ENCODE measurements around the gene ALS2CL.

The ALS2CL gene

GRCh38 chr3:46716461-46717441, 23.3 kb upstream of the ALS2CL start:
- no peak overlapping the region for H3K27ac ChIP-seq
- DNase-seq (ENCODE audit: low read depth, low spot score) = no peak

DNA sequence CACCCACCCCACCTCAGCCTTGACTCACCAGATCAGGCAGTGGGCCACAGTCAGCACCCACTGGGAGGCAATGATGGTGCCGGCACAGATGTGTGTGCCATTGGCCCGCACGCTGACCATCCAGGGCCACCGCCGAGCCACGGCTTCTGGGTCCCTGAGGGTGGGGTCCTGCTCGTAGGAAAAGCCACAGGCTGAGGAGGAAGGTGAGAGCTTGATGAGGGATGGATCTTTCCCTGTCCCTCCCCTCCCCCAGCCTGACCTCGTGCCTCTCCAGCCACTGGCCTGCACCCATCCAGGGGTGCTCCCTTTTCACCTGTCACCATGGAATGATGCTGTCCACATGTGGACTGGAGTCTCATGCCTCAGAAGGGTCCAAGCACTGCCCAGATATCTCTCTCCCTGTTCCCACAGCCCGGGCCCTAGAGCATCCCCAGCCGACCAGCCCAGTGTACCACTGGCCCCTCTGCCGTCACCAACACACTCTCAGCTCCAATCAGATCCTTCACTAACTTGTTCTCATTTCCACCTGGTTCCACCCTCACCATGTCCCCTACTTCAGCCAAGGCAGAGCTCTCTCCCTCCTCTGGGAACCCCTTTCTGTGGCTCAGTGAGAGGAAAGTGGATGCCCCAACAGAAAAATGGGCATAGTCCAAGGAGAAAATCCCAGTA, 22.2 kb upstream of the ALS2CL start:
- no peak overlapping the region for H3K27ac ChIP-seq
- DNase-seq (ENCODE audit: low read depth, low spot score) = no peak

- DNase-seq (ENCODE audit: low read depth, low spot score) = no peak
- H3K27ac ChIP-seq = no peak overlapping the region
Observed at GRCh38 chr3:46714728-46715506, 21.4 kb upstream of the ALS2CL start.

DNA sequence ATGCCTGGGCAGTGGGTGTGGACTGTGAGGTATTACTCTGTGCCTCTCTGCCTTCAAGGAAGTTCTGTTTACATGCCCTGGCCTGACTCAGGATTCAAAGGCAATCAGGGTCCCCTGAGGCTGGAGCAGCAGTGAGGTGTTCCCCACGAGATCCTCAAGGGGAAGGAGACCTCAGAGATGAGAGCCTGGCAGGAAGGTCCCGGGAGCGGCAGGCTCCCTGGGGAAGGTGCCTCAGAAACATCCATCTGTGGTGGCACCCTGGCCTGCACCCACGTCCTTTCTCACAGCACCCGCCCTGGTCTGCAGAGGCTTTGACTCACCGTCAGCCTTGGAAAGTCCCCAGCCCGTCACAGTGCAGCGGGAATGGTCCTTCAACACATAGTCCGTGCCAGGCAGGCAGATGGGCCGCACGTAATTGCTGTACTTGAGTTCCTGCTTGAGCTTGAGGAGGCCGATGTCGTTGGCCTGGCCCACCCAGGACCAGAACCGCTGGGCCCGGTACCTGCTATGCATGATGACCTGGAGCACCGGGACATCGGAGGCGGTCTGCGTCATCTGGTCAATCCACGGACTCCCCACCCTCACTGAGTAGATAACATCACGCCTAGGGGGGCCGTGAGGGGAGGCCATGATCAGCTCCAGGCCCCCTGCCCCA, 20.5 kb upstream of the ALS2CL start:
- no peak overlapping the region for H3K27ac ChIP-seq
- DNase-seq (ENCODE audit: low read depth, low spot score) = no peak

GRCh38 chr3:46713050-46713897, 19.8 kb upstream of the ALS2CL start:
- no peak for DNase-seq (ENCODE audit: low read depth, low spot score)
- H3K27ac ChIP-seq = no peak overlapping the region

- no peak overlapping the region for H3K27ac ChIP-seq
- DNase-seq (ENCODE audit: low read depth, low spot score) = no peak
Observed at GRCh38 chr3:46712191-46713049, 18.9 kb upstream of the ALS2CL start.

DNA sequence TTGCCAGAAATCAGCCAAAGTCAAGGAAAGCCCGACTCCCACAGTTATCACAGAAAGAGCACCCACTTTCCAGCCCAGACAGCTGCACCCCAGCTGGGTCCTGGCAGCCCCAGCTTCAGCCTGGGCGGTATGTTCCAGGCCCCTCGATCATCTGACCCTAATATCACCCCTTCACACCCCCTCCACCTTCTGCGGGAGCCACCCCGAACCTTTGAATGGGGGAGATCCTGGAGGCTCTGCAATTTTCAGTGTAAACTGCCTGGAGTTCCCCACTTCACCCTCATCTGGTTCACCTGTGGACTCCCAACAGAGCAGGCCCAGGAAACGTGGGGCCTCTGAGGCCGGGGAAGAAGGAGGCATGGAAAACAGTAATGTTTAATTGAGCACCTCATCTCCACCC, 18.3 kb upstream of the ALS2CL start:
- H3K27ac ChIP-seq = no peak overlapping the region
- no peak for DNase-seq (ENCODE audit: low read depth, low spot score)

GRCh38 chr3:46711305-46711704, 17.8 kb upstream of the ALS2CL start:
- DNase-seq (ENCODE audit: low read depth, low spot score) = no peak

DNA sequence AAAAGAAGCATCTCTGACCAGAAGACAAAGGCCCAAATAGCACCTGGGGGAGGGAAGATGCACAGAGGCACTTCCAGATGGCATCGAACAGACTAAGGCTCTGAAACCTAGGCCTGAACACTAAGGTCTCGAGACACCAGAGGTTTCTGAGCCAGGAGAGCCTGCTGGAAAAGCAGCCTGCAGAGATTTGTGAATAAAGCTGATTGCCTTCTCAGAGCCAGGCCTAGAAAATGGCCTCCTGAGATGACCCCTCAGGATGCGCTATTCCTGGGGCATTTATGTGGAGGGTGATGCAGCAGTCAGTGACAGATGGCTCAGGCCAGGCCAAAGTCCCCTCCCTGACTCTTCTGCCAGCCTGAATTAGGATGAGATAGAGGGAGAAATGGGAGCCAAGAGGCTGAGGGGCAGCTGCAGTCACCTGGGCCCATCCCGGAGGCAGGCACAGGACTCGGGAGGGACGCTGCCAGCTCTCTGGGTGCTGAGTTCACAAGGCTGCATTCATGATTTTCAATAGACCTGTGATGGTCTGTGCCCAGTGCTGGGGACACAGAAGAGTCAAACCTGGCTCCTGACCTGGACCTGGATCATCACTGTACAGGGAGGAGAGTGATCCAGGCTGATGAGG, 17.3 kb upstream of the ALS2CL start:
- DNase-seq (ENCODE audit: low read depth, low spot score) = no peak
- H3K27ac ChIP-seq = no peak overlapping the region

More at GRCh38 chr3:46711305-46711704, 17.8 kb upstream of the ALS2CL start:
- no peak overlapping the region for H3K27ac ChIP-seq

GRCh38 chr3:46710229-46710628, 16.8 kb upstream of the ALS2CL start:
- DNase-seq (ENCODE audit: low read depth, low spot score) = no peak
- H3K27ac ChIP-seq = no peak overlapping the region

DNA sequence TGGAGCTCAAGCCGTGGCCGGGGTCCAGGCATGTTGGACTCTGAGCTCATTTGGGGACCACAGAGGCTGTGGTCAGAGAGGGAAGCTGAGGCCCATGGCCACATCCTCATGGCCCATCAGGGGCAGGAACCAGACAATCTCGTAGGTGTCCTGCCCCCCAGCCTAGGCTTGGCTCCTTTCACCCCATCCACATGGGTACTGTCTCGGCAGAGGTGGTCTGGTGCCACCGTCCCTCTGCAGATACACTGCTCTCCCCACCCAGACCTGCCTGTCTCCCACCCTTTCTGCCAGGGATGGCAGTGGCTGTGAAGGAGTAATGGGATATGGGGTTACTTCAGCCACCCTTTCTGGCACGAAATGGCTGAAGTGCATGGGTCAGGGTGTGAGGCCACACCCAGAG, 16.2 kb upstream of the ALS2CL start:
- DNase-seq (ENCODE audit: low read depth, low spot score) = no peak
- H3K27ac ChIP-seq = no peak overlapping the region

GRCh38 chr3:46709157-46709654, 15.7 kb upstream of the ALS2CL start:
- no peak for DNase-seq (ENCODE audit: low read depth, low spot score)
- H3K27ac ChIP-seq = no peak overlapping the region

DNA sequence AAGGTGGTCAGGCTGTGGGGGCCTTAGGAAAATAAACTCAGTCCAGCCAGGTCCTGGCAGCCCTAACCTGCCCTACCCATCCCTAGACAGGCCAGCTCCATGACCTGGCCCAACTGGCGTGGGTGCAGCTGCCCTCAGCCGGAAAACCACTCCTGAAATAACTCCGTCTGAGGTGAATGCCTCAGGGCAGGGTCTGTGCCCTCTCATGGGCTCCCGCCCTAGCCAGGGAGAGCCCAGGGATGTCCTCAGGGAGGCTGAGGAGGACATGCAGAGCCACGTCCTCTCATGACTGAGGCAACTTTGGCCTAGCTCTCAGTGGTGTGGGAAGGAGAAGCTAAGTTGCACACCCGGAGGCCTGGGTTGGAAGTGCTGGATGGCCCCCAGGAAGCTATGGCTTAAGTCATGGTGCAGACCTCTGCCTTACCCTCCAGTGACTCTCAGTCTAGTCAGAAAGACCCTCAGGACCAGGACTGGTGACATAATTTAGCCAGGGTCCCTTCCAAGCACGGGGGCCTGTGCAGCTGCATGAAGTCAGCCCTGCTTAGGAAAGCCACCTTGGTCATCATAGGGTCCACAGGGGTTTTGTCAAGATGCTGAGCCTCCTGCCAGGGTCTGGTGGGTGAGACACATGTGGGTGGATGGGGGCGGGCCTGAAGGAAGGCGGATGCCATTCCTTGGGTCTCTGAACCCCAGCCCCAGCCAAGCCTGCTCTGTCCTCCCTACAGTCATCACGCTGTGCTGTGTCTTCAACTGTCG, 15.1 kb upstream of the ALS2CL start:
- no peak for DNase-seq (ENCODE audit: low read depth, low spot score)
- H3K27ac ChIP-seq = no peak overlapping the region

DNA sequence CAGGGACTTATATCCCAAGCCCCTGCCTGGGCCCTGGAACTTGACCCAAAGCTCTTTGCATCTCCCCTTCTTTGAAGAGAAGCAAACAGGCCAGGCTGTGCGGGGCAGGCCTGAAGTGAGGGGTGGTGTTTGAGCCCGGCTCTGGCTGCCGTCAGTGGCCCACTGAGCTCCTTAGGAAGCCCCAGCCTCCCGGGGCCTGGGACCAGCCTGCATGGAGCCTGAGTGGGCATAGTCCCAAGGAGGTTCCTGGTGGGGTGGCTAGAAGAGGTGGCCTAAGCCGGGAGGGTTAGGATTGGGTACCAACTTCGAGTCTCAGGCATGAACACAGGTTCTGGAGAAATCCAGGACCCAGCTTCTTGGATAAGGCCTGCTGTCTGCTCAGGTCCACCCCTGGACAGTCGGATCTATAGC, 14.1 kb upstream of the ALS2CL start:
- no peak overlapping the region for H3K27ac ChIP-seq
- no peak for DNase-seq (ENCODE audit: low read depth, low spot score)

GRCh38 chr3:46706771-46707582, 13.5 kb upstream of the ALS2CL start:
- no peak for DNase-seq (ENCODE audit: low read depth, low spot score)
- no peak overlapping the region for H3K27ac ChIP-seq

Measured in epithelial cell of prostate (primary cell).